Iris pigment epithelial cell (primary cell): Measurements from ENCODE around the gene ASTL.
"Not testable (repeated sequence)": the region's sequence is repeated elsewhere in the genome, so short reads cannot be mapped to it uniquely, and the experiment has no call there.

Experiments
- DNase-seq: peaks from one replicate; pipeline ENCODE4 v3.0.0-alpha.2; 2011; ENCODE audit warnings: low read depth

Gene ASTL

DNA sequence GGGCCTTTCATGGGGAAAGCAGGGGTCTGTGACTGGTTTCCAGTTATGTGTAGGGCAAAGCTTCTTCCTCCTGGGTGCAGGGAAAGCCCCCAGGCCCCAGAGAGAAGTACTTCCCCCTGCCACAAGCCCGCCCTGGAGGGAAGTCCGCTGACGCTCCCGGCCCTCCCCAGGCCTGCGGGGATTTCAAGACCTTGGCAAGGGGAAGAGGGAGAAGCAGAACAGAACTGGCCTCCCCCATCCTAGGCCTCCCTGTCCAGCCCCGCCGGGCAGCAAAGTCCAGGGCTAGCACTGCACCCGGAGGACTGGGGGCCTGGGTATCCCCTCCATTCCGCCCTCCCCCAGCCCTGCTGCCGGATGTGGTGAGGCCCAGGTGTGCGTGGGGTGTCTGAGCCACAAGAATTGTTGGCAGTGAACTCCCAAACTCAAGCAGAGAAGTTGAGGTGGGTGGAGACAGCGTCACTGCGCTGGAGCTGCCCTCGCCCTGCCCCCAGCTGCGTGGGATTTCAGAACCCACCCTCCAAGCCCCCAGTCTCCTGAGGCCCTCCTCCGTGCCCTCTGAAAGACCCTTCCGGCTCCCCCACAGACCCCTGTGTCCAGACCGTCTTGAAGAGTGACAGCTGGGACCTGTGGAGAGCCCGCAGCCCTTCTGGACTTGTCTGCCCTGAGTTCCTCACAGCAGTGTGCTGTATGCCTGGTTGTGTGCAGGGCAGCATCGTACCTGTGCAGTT, 8.0 kb upstream of the ASTL start:
- DNase-seq, result no peak

DNA sequence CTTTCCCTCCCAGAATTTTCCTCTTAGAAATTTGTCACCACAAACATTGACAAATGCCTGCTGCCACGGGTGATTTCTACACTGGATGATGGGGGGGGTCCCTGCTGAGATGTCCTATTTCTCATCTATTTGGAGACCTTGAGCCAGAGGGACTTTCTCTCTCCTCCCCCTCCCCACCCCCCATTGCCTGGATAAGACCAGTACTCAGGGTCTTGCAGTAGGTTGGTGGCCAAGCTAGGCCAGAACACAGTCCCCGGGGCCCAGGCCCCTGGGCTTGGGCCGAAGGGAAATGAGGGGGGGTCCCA, 7.5 kb upstream of the ASTL start:
- DNase-seq, result no peak

DNA sequence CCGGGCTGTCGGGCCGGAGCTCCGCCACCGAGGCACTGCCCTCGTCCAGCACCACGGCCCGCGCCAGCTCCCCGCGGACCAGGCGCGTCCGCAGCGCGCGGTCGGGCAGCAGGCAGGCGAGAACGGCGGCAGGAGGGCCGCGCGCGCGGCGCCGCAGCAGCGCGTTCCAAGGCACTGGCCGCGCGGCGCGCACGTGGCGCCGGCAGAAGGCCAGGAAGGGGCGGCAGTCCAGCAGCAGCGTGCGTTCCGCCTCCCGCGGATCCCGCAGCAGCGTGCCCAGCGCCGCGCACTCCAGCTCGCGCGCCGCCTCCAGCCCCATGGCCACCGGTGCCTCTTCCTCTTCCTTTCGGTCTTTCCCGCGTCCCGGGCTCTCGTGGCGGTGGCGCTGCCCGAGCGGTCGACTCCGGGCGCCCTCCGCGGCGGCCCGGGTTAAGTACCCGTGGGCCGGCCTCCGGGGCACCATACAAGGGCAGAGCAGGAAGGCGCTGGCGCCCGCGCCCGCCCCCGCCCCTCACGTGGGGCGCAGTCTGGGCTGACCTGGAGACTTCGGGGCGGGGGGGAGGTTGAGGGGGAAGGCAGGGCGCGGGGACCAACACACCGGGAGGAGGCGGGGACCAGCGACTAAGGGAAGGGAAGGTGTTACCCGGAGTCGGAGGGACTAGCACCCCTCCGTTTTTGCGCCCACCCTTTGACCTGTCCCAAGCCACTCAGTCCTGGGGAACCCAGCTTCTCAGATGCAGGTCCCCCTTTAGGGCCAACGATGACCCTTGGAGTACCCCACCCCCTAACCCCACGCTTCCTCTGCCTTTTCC, 6.9 kb upstream of the ASTL start, which contains the start of gene DUSP2:
TSS of gene DUSP2 (minus strand) at position 405 of the 812 bp plus-strand sequence. CDS start at position 319, 86 bp downstream.
- DNase-seq, result peak; percentile 69

GRCh38 chr2:96144481-96145035, 6.3 kb upstream of the ASTL start:
- no peak for DNase-seq

DNA sequence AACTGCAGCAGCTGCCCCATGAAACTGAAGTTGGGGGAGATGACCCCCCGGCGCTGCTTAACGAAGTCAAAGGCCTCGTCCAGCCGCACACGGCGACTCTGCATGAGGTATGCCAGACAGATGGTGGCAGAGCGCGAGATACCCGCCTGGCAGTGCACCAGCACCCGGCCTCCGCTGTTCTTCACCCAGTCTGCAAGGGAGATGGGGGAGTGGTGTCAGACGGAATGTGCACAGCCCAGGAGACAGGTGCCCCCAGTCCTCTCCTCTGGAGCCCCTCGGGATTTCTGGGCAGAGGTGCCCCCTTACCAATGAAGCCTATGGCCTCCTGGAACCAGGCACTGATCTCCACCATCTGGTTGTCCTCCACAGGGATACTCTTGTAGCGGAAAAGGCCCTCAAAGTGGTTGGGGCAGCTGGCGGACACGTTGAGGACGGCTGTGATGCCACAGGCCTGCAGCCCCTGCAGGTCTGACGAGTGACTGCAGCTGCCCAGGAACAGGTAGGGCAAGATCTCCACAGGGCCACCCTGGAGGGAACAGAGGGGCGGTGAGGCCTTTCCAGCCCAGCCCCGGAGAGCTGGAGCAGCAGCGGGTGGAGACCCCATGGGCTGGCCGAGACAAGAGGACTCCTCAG, 5.7 kb upstream of the ASTL start:
- no peak for DNase-seq

GRCh38 chr2:96143231-96143847, 5.0 kb upstream of the ASTL start:
- DNase-seq, result no peak

DNA sequence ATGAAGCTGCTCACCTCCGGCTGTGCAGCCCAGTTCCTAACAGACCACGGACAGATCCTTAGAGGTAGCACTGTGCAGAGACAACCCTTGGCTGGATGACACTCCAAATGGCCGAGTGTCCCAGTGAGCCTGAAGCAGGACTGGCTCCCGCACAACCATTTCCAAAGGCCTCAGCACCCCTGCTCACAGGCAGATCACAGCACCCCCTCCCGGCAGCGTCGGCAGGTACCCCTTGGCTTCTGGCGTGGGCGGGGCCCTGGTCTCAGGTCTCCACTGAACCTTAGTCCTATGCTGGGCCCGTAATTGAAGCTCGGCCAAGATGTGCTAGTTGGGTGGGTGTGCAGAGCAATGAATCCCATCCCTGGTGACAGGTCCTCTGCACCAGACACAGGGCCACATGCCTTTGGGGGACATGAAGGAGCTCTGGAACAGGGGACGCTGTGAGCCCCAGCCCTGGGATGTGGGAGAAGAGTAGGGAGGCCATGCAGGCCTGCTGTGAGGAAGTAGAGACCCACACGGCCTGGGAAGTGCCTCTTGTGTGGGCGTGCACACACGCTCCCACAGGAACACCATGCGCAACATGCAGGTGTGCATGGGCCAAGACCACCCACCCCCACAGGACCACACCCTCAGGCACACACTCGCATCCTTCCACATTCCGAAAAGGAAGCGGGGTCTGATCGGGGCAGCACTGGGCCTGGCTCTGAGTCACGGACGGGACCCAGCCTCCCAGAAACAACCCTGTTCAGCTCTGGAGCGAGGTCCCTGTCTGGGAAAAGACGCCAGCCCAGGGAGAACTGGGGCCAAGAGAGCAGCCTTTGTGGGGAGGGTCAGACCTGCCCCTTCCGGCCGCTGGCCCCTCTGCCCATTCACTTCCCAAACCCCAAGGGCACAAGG, 4.2 kb upstream of the ASTL start:
- no peak for DNase-seq

DNA sequence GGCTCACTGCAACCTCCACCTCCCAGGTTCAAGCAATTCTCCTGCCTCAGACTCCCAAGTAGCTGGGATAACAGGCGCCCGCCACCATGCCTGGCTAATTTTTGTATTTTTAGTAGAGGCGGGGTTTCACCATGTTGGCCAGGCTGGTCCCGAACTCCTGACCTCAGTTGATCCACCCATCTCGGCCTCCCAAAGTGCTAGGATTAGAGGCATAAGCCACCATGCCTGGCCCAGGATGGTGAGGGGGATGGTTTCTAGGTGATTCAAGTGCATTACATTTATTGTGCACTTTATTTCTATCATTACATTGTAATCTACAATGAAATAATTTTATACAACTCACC, 3.3 kb upstream of the ASTL start:
- not testable (repeated sequence) for DNase-seq

DNA sequence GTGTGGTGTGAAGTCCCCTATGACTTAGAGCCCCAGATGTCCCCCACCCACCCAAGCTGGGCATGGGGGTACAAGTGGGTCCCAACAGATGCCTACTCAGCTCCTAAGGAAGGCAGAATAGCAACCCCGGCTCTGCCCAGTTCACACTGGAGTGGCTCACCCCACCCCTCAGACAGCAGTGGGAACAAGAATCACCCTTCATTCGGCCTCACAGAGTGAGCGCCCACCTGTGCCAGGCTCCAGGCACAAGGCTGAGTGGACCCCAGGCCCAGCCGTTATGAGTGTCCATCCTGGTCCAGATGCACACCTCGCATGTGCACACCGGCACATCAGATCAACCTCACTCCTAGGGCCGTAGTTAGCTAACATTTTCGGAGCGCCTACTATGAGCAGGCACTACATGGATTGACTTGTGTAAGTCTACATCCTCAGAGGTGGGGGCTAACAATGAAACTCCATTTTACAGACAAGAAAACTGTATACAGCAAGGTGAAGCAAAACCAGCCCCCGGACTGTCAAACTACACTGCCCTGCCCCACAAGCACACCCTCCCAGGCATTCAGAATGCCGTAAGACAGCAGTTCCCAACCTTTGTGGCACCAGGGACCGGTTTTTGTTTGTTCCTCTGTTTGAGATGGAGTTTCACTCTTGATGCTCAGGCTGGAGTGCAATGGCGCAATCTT, 2.8 kb upstream of the ASTL start:
- no peak for DNase-seq

DNA sequence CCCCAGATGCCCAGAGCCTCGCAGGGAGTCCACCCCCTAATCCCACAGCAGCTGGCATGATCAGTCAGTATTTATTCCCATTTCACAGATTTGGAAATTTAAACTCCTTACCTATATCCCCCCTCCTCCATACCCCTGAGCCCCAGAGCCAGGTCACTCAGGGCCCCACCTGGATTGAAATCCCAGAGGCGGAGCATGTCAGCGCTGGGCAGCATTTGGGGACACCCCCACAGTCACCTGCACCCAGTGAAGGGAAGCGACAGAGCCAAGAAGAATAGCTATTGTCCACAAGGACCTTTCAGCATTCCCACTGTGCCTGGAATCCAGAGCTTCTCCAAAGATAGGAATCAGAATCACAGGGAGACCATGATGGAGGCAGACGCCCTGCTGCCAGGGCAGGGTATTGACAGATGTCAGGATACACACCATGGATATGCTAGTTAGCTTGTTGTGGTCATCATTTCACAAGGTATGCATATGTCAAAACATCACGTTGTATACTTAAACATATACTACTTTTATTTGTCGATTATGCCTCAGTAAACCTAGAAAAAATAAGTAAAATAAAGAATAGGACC, 968 bp upstream of the ASTL start:
- DNase-seq, result no peak

GRCh38 chr2:96137321-96138178, 752 bp downstream of the ASTL start:
- no peak for DNase-seq

GRCh38 chr2:96136129-96136720, 2.1 kb downstream of the ASTL start:
- DNase-seq, result no peak

DNA sequence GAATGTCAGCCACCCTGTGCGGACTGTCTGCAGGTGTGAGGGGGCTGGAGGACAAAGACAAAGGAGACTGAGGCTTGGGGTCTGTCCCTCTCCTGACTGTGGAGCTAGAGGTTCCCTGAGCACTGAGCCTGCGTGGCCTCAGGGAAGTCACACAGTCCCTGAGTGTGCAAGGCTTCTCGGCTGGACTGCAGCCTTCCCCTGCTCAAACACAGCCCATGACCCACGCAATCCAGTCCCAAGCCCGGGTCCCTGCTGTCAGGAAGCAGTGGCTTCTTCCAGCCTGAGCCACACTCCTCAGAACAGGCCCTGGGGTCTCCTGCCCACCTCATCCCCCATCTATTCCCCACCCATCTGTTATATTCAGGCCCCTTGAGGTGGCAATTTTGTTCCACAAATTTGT, 2.7 kb downstream of the ASTL start:
- DNase-seq, result no peak

- DNase-seq, result no peak
These were observed 3.1 kb downstream of the ASTL start for GRCh38 chr2:96135171-96135570.

DNA sequence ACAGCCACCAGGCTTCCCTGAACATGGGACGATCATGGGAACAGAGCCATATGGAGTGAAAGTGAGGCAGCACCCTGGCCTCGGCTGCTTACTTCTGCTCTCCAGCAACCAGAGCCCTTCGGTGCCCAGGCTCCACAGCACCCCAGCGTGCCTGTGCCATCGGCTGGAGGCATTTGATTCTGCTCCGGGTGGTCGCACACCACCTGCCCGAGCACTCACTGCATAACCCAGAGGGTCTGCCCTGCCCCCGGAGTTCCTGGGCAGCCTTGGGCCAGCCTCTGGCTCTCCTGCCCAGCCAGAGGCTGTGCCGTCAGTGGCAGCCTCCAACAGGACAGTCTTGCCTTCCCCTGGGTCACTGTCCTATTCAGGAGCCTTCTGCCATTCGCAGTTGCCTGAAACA, 3.9 kb downstream of the ASTL start:
- DNase-seq, result no peak

DNA sequence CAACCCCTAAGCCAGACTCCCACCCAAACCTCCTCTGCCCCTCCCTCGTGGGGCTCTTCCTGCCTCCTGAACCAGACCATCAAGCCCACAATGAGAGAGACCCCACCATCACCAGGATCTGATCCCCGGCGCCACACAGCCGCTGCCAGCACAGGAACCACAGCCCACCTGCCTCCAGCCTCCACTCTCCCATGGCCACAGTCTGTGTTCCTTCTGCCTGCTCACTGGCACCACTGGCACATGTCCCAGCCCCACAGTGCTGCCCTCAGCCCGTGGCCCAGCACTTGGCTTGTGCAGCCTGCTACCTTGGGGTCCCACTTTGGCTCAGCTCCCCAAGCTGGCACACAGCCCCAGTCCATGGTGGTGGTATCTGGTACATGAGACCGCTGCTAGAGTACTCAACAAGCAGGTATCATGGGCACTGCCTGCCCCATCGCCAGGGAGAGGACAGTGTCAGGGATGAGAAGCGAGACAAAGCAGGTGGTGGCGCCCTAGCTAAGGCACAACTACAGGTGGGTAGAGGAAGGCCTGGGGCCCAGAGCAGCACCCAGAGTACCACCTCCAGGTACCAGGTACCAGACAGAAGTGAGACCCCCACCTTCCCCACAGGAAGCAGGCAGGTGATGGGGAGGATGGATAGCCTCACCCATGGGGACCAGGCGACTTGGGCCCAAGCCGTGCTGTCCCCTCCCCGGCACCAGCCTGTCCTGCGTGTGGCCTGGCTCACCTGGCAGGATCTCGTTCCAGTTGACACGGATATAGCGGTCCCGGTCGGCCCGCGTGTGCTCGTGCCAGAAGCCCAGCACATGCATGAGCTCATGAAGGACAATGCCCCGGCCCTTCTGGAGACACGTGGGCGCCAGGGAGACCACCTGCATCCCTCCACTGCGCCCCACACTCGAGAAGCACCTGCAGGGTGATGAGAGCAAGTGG, 6.2 kb downstream of the ASTL start:
- DNase-seq, result no peak

DNA sequence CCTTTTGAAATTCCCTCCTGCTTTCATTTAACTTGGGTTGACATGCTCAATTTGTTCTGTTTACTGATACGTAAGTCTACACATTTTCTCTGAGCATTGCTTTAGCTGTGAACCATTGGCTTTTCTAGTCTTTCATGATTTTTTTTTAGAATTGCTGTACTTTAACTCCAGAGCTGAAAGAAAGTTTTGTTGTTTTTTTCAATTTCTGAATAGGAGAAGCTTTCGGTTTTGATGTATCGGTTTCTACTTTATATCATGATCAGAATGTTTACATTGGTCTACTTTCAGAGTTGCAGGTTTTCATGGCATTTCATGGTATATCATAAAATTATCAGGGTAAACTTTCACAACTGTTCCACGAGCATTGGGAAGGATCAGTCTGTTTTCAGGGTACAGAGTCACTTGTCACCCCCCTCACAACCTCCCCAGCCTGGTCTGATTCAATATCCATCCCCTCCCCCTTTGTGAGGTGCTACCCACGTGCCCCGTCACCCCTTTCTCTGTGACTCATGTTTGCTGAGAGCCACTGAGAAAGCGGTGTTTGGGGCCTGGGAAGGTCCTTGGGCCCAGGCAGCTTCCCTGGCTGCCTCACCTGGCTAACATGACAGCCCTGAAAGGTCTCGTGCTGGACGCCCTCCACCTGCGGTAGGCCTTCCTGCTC, 7.0 kb downstream of the ASTL start:
- no peak for DNase-seq
